Measurements from ENCODE around the gene RLN2.
"Not testable (repeated sequence)": the region's sequence is repeated elsewhere in the genome, so short reads cannot be mapped to it uniquely, and the experiment has no call there.

RLN2 gene

GRCh38 chr9:5303840-5304795, at the start of gene RLN2:
Gene RLN2 (minus strand): TSS chr9:5304716. CDS start chr9:5304580, 136 bp downstream.
- peak in 1 of 51 donors; percentile 1 for DNase-seq

DNA sequence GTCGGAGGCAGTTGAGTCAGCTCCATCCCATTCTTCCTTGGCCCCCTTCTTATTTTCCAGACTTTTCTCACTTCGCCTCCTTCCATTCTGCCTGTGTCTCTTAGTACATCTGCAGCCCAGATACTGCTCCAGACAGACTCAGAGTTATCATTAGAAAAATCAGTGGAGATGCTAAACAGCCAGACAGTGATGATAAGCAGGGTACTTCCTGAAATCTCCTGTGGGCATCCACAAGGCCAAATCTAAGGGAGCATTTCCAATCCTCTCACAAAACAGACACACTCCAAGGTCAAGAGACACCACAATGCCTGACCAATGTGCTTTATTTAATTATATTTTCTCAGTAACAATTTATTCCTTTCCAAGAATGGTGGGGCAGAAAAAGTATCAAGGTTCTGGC, 49.7 kb upstream of the RLN2 start:
- no peak for DNase-seq

- no peak for DNase-seq
Observed at GRCh38 chr9:5352637-5353248, 48.2 kb upstream of the RLN2 start.

- peak in 4 of 51 donors; percentile 0 to 6 (median 2) for DNase-seq
Observed at GRCh38 chr9:5338992-5339981, 34.8 kb upstream of the RLN2 start, which contains the start of gene RLN1. Gene RLN1 (minus strand): TSS chr9:5339876. CDS start chr9:5339746, 130 bp downstream.

DNA sequence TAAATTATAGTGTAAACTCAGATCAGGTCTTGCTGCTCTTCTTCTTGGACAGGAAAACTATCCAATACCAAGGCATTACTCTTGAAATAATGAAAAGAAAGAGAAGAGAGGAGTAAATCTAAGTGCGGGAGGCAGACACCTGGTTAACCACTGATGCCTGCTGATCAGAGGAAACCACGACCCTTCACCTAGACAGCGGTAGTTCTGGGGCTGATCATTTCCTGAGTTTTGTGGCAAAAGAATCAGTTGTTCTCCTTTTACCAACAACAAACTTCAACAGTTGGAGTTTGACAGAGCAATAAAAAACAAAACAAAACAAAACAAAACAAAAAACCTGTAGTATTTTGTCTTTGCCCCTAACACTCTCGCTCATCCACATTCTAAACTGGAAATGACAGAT, 32.2 kb upstream of the RLN2 start:
- DNase-seq, result no peak

- DNase-seq, result not testable (repeated sequence)
Observed at GRCh38 chr9:5331276-5331675, 26.8 kb upstream of the RLN2 start.

DNA sequence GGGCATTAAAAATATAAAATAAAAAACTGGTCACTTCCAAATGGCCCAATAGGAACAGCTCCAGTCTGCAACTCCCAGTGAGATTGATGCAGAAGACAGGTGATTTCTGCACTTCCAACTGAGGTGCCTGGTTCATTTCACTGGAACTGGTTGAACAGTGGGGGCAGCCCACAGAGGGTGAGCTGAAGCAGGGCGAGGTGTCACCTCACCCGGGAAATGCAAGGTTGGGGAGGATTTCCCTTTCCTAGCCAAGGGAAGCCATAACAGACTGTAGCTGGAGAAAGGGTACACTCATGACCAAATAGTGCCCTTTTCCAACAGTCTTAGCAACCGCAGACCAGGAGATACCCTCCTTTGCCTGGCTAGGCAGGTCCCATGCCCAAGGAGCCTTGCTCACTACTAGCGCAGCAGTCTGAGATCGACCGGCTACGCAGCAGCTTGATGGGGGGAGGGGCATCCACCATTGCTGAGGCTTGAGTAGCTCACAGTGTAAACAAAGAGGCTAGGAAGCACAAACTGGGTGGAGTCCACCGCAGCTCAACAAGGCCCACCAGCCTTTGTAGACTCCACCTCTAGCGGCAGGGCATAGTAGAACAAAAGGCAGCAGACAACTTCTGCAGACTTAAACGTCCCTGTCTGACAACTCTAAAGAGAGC, 22.5 kb upstream of the RLN2 start:
- DNase-seq, result no peak

DNA sequence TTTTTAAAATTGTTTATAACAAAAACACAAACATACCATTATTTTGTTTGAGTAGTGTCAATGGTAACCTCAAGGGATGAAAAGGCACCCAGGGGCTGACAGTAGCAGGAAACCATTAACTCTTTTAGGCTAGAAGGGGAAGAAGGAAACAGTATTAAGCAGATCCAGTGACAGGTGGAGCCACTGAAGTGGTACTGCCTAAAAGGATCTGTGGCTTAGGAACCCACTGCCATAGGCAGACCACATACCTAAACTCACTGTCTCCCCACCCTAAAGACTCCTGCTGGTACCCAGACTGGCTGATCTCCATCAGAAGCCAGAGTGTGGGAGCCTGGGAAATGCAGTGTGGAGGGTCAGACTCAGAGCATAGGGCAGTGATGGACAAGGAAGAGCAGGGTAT, 21.7 kb upstream of the RLN2 start:
- no peak for DNase-seq

GRCh38 chr9:5321601-5322000, 17.1 kb upstream of the RLN2 start:
- DNase-seq, result not testable (repeated sequence)

GRCh38 chr9:5321058-5321457, 16.5 kb upstream of the RLN2 start:
- no peak for DNase-seq

DNA sequence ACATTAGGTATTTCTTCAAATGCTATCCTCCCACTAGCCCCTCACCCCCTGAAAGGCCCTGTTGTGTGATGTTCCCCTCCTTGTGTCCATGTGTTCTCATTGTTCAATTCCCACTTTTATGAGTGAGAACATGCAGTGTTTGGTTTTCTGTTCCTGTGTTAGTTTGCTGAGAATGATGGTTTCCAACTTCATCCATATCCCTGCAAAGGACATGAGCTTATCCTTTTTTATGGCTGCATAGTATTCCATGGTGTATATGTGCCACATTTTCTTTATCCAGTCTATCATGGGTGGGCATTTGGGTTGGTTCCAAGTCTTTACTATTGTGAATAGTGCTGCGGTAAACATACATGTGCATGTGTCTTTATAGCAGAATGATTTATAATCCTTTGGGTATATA, 11.9 kb upstream of the RLN2 start:
- DNase-seq, result not testable (repeated sequence)

DNA sequence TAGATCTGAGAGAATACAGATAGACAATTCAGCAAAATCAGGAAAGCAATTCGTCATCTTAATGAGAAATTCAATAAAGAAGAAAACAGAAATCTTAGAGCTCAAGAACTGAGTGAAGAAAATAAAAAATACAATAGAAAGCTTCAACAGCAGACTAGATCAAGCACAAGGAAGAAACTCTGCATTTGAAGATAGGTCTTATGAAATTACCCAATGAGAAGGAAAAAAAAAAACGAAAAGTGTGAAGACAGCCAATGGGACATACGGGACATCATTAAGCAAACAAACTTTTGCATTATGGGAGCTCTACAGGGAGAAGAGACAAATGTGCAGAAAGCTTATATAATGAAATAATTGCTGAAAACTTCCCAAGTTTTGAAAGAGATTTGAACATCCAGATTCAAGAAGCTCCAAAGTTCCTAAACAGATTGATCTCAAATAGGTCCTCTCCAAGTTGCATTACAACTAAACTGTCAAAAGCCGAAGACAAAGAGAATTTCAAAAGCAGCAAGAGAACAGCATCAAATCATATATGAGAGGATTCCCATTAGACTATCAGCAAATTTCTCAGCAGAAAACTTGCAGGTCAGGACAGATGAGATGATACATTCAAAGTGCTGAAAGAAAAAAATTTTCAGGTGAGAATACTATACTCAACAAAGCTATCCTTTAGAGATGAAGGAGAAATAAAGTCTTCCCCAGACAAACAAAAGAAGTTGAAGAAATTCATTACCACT, 10.8 kb upstream of the RLN2 start:
- no peak for DNase-seq

GRCh38 chr9:5310851-5311250, 6.3 kb upstream of the RLN2 start:
- DNase-seq, result no peak

- no peak for DNase-seq
Observed at GRCh38 chr9:5305741-5306140, 1.2 kb upstream of the RLN2 start.

DNA sequence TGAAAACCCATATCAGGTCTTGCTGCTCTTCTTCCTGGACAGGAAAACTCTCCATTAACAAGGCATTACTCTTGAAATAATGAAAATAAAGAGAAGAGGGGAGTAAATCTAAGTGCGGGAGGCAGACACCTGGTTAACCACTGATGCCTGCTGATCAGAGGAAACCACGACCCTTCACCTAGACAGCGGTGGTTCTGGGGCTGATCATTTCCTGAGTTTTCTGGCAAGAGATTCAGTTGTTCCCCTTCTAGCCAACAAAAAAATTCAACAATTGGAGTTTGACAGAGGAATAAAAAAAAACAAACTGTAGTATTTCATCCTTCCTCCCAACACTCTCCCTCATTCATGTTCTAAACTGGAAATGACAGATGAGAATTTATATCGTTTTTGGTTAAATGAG, 3.0 kb downstream of the RLN2 start:
- DNase-seq, result no peak

- no peak for DNase-seq
Observed at GRCh38 chr9:5292141-5292540, 12.4 kb downstream of the RLN2 start.

GRCh38 chr9:5288591-5288990, 15.9 kb downstream of the RLN2 start:
- DNase-seq, result no peak

- DNase-seq, result no peak
Observed at GRCh38 chr9:5286262-5286661, 18.3 kb downstream of the RLN2 start.

DNA sequence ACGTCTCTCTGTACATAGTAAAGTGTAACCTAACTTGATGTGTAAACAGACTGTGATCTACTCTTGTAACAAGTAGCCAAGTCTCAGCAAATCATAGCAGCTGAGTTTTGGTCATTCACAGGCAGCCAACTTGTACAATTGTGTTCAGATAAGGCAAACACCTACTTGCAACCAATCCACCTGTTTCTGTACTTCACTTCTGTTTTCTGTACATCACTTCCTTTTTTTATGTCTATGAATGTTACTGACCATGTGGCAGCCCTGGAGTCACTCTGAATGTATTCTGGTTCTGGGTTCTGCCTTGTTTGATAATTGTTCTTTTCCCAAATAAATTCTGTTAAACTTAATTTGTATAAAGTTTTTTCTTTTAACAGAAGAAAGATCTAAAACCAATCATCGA, 26.0 kb downstream of the RLN2 start:
- DNase-seq, result no peak

GRCh38 chr9:5274770-5275169, 29.7 kb downstream of the RLN2 start:
- DNase-seq, result no peak
